H1 (cell line): ENCODE results near the gene PPIG. TPM values are rescaled to one million over a fixed set of nuclear protein-coding genes. Genes with fewer than 3 reads are reported as not detected.

Experiments
- CTCF ChIA-PET: fragments of 300-600 bp; sonication (Branson Sonifier 250); formaldehyde crosslinking; loops from one replicate; lab custom pipeline; 2021; ENCODE audit not compliant: partially characterized antibody; lab: Charles Lee
- POLR2A ChIA-PET: fragments of 300-600 bp; sonication (Branson Sonifier 250); formaldehyde crosslinking; loops from one replicate; lab custom pipeline; 2021; ENCODE audit warnings: inconsistent platforms; ENCODE audit not compliant: partially characterized antibody; lab: Charles Lee
- DNase-seq, 2 experiments: peaks; one replicate each; pipeline versions ENCODE4 v3.0.0 to v3.0.0-alpha.2; 2010 to 2022; ENCODE audit warnings: low spot score in 2 of 2, low read depth in 1 of 2, mixed read lengths in 1 of 2
- FAIRE-seq: peaks from 2 replicates; lab custom pipeline; 2011; peaks lifted over from hg19 to GRCh38; lab: Jason Lieb, UNC
- H2AFZ ChIP-seq: 2 replicates; pipeline ENCODE4 v1.8.1; 2012; ENCODE audit warnings: low read length, inconsistent platforms
- H2AK5ac ChIP-seq: 2 replicates; pipeline ENCODE4 v1.6.1; 2013; ENCODE audit warnings: low read depth, low read length
- H2BK120ac ChIP-seq: replicated peaks from 2 replicates; pipeline ENCODE3; 2013; ENCODE audit warnings: low read depth, low read length, inconsistent platforms
- H2BK12ac ChIP-seq: 2 replicates; pipeline ENCODE4 v1.6.1; 2013; ENCODE audit warnings: low read depth, low read length
- H2BK15ac ChIP-seq: 2 replicates; pipeline ENCODE4 v1.6.1; 2013; ENCODE audit warnings: low read length
- H2BK20ac ChIP-seq: 2 replicates; pipeline ENCODE4 v1.6.1; 2013; ENCODE audit warnings: low read length
- H2BK5ac ChIP-seq: 2 replicates; pipeline ENCODE4 v1.6.1; 2013; ENCODE audit warnings: low read depth, low read length
- H3K14ac ChIP-seq: 2 replicates; pipeline ENCODE4 v1.6.1; 2013; ENCODE audit warnings: inconsistent platforms; ENCODE audit not compliant: insufficient read length
- H3K18ac ChIP-seq: 2 replicates; pipeline ENCODE4 v1.6.1; 2013; ENCODE audit warnings: low read length; ENCODE audit errors: extremely low read depth
- H3K23ac ChIP-seq: 2 replicates; pipeline ENCODE4 v1.6.1; 2013; ENCODE audit warnings: inconsistent platforms; ENCODE audit not compliant: insufficient read length
- H3K23me2 ChIP-seq: 2 replicates; pipeline ENCODE4 v1.6.1; 2013; ENCODE audit warnings: low read depth, low read length
- H3K27ac ChIP-seq: 2 replicates; pipeline ENCODE4 v1.6.1; 2011; ENCODE audit warnings: low read depth, low read length, inconsistent platforms
- H3K27me3 ChIP-seq, 4 experiments: replicated peaks in 1 of 4; 1 replicate in 1 of 4; 2 replicates in 3 of 4; pipeline versions ENCODE4 v1.6.1 to v1.8.1; 2011 to 2013; ENCODE audit warnings: low read length in 3 of 4, mild to moderate bottlenecking in 3 of 4, inconsistent platforms in 2 of 4, mixed read lengths in 2 of 4, moderate library complexity in 1 of 4; ENCODE audit not compliant: control insufficient read depth in 3 of 4, insufficient read depth in 3 of 4; ENCODE audit errors: extremely low read depth in 1 of 4
- H3K36me3 ChIP-seq, 4 experiments: 2 replicates each; pipeline versions ENCODE4 v1.6.1 to v1.8.1; 2011 to 2013; ENCODE audit warnings: mild to moderate bottlenecking in 4 of 4, low read length in 3 of 4, moderate library complexity in 2 of 4, control low read depth in 1 of 4, inconsistent platforms in 1 of 4; ENCODE audit not compliant: insufficient read depth in 4 of 4, control insufficient read depth in 2 of 4
- H3K4ac ChIP-seq: replicated peaks from 2 replicates; pipeline ENCODE3; 2013; ENCODE audit warnings: low read length, low read depth, mixed read lengths, inconsistent platforms; ENCODE audit not compliant: insufficient read length
- H3K4me1 ChIP-seq, 4 experiments: replicated peaks in 1 of 4; 1 replicate in 1 of 4; 2 replicates in 3 of 4; pipeline versions ENCODE4 v1.6.1 to v1.8.1; 2011 to 2013; ENCODE audit warnings: low read length in 3 of 4, inconsistent platforms in 2 of 4, mixed read lengths in 1 of 4; ENCODE audit not compliant: insufficient read depth in 4 of 4, control insufficient read depth in 3 of 4
- H3K4me2 ChIP-seq, 2 experiments: 2 replicates each; pipeline versions ENCODE4 v1.6.1 to v1.8.1; 2011 to 2013; ENCODE audit warnings: low read depth in 2 of 2, low read length in 2 of 2, control low read depth in 1 of 2, inconsistent platforms in 1 of 2, mild to moderate bottlenecking in 1 of 2; ENCODE audit not compliant: insufficient read depth in 1 of 2
- H3K4me3 ChIP-seq, 4 experiments: fragments of 200-600, 300-600 bp in 1 of 4; sonication (generic), shearing (Covaris generic), sonication (Bioruptor Twin) in 1 of 4; 2 replicates each; pipeline versions ENCODE4 v1.5.1 to v1.8.1; 2011 to 2016; ENCODE audit warnings: low read length in 4 of 4, low read depth in 3 of 4, control low read depth in 2 of 4, inconsistent platforms in 2 of 4, mild to moderate bottlenecking in 2 of 4, mixed read lengths in 1 of 4, moderate library complexity in 1 of 4; ENCODE audit not compliant: insufficient read depth in 2 of 4; ENCODE audit errors: extremely low read depth in 1 of 4
- H3K56ac ChIP-seq: replicated peaks from 2 replicates; pipeline ENCODE3; 2013; ENCODE audit warnings: low read depth, mild to moderate bottlenecking, mixed read lengths, low read length, inconsistent platforms; ENCODE audit not compliant: insufficient read length
- H3K79me1 ChIP-seq: 2 replicates; pipeline ENCODE4 v1.6.1; 2013; ENCODE audit warnings: low read depth, low read length, control low read depth
- H3K79me2 ChIP-seq, 2 experiments: 2 replicates each; pipeline versions ENCODE4 v1.6.1 to v1.8.1; 2012 to 2013; ENCODE audit warnings: low read length in 2 of 2, mild to moderate bottlenecking in 2 of 2, inconsistent platforms in 1 of 2; ENCODE audit not compliant: insufficient read depth in 2 of 2, control insufficient read depth in 1 of 2
- H3K9ac ChIP-seq, 4 experiments: replicated peaks in 1 of 4; 1 replicate in 1 of 4; 2 replicates in 3 of 4; pipeline versions ENCODE4 v1.6.1 to v1.8.1; 2011 to 2013; ENCODE audit warnings: low read depth in 3 of 4, low read length in 3 of 4, control low read depth in 2 of 4, mild to moderate bottlenecking in 2 of 4, moderate library complexity in 2 of 4, inconsistent platforms in 1 of 4; ENCODE audit errors: extremely low read depth in 1 of 4
- H3K9me3 ChIP-seq, 2 experiments: 2 replicates each; pipeline versions ENCODE4 v1.6.1 to v1.8.1; 2012 to 2013; ENCODE audit warnings: mild to moderate bottlenecking in 2 of 2, moderate library complexity in 2 of 2, control low read depth in 1 of 2, inconsistent platforms in 1 of 2, low read depth in 1 of 2, low read length in 1 of 2, mixed read lengths in 1 of 2; ENCODE audit not compliant: insufficient read depth in 2 of 2
- H4K20me1 ChIP-seq, 2 experiments: replicated peaks in 1 of 2; 2 replicates each; pipeline versions ENCODE3 to v1.8.1; 2011 to 2013; ENCODE audit warnings: inconsistent platforms in 2 of 2, low read length in 2 of 2, mild to moderate bottlenecking in 1 of 2; ENCODE audit not compliant: insufficient read depth in 2 of 2, control insufficient read depth in 1 of 2
- H4K5ac ChIP-seq: 2 replicates; pipeline ENCODE4 v1.6.1; 2013; ENCODE audit warnings: low read length, low read depth, mixed read lengths, inconsistent platforms; ENCODE audit not compliant: insufficient read length
- H4K8ac ChIP-seq: 2 replicates; pipeline ENCODE4 v1.8.0; 2013; ENCODE audit warnings: mild to moderate bottlenecking, moderate library complexity, low read length, inconsistent platforms; ENCODE audit not compliant: insufficient read depth; ENCODE audit errors: extremely low read depth
- H4K91ac ChIP-seq: replicated peaks from 2 replicates; pipeline ENCODE3; 2013; ENCODE audit warnings: low read length, mixed read lengths, inconsistent platforms; ENCODE audit not compliant: insufficient read length
- ATF2 ChIP-seq: IDR thresholded peaks from 2 replicates; pipeline ENCODE4 v1.6.1; 2012; ENCODE audit warnings: low read length, inconsistent platforms
- CBX5 ChIP-seq: fragments of 300-800, 300-1000 bp; sonication (generic); IDR thresholded peaks from 2 replicates; pipeline ENCODE4 v1.7.1; 2016; ENCODE audit warnings: antibody characterized with exemption, low read length, low read depth
- CEBPB ChIP-seq: IDR thresholded peaks from 2 replicates; pipeline ENCODE4 v1.6.1; 2012; ENCODE audit warnings: low read depth, low read length
- E2F6 ChIP-seq: IDR thresholded peaks from 2 replicates; pipeline ENCODE4 v1.6.1; 2012; ENCODE audit warnings: inconsistent platforms
- EGR1 ChIP-seq: IDR thresholded peaks from 2 replicates; pipeline ENCODE4 v1.6.1; 2011; ENCODE audit warnings: low read depth, low read length, borderline replicate concordance
- POLR2A ChIP-seq, 2 experiments: IDR thresholded peaks; 1 replicate in 1 of 2; 2 replicates in 1 of 2; pipeline ENCODE4 v1.6.1; 2011; ENCODE audit warnings: low read depth in 2 of 2, low read length in 2 of 2, mild to moderate bottlenecking in 2 of 2; ENCODE audit errors: control extremely low read depth in 1 of 2
- POLR2AphosphoS5 ChIP-seq: IDR thresholded peaks from 2 replicates; pipeline ENCODE4 v1.6.1; 2011; ENCODE audit warnings: low read depth, low read length
- SUZ12 ChIP-seq: fragments of 200-600 bp; sonication (generic); IDR thresholded peaks from 2 replicates; pipeline ENCODE4 v1.6.1; 2012; ENCODE audit warnings: mild to moderate bottlenecking, inconsistent platforms, low read length, moderate library complexity, mixed read lengths
- ZNF274 ChIP-seq: IDR thresholded peaks from 2 replicates; pipeline ENCODE4 v1.7.0; 2012; ENCODE audit warnings: low read length, borderline replicate concordance; ENCODE audit errors: extremely low read depth
- WGBS, 2 experiments: shearing (Covaris generic) in 1 of 2; methylation state at CpG; one replicate each; pipeline versions ENCODE4 v1.1.6 to v1.1.7; 2013 to 2015; ENCODE audit warnings: low lambda C conversion rate in 2 of 2, mixed read lengths in 2 of 2, inconsistent platforms in 1 of 2, low coverage in 1 of 2, missing lambda C conversion rate in 1 of 2; ENCODE audit not compliant: insufficient replicate concordance in 2 of 2, insufficient coverage in 1 of 2, insufficient read length in 1 of 2; ENCODE audit errors: extremely low coverage in 1 of 2, missing lambda C conversion rate in 1 of 2; 5-methylcytosine and 5-hydroxymethylcytosine counted together
- polyA plus RNA-seq, 7 experiments: library from polyadenylated mRNA; depleted of rRNA in 3 of 7; stranded (reverse) in 5 of 7; unstranded in 2 of 7; fragments of >200 nt in 5 of 7; fragments of 200-250 nt in 2 of 7; gene quantifications; 1 replicate in 5 of 7; 2 replicates in 1 of 7; 4 replicates in 1 of 7; pipeline versions ENCODE4 v1.2.1 to v1.2.3, GENCODE V29; 2011 to 2013; ENCODE audit warnings: missing spikeins in 2 of 7, mixed read lengths in 2 of 7
- total RNA-seq: library from RNA; stranded (reverse); fragmentation: NEBNext Ultra II Directional; extraction: Animal tissue kit (Norgen Biotek cat#: 25700); gene quantifications from 2 replicates; pipeline ENCODE4 v1.2.1, GENCODE V29; 2021

Gene PPIG
- total and polyA plus RNA-seq, 2 of the 8 experiments (the other 6 are each of a cell fraction or from before 2014, with no cell fraction given): 14.7 to 71.0 TPM

- Histone ChIP-seq H2BK15ac (no peak overlapping the region), H3K9me3 (peaks cover 3 to 5% of the 10 kb centered on the region in 2 experiments; a peak in 2 of 4 replicates), H3K9ac (no peak overlapping the region), H3K23ac (no peak overlapping the region), H4K91ac (no peak overlapping the region), H3K27me3 (no peaks in the 10 kb centered on the region; a peak in 1 of 7 replicates), H2AK5ac (no peak overlapping the region), H3K23me2 (no peaks in the 10 kb centered on the region), H2BK5ac (no peak overlapping the region), H2BK12ac (no peak overlapping the region), H2BK120ac (no peak overlapping the region), H3K79me1 (no peaks in the 10 kb centered on the region), H3K4ac (no peak overlapping the region), H4K20me1 (no peaks in the 10 kb centered on the region), H3K36me3 (no peaks in the 10 kb centered on the region), H3K4me2 (no peak overlapping the region), H2AFZ (no peak overlapping the region), H3K27ac (no peak overlapping the region), H4K5ac (no peak overlapping the region), H3K56ac (no peak overlapping the region), H3K4me1 (no peaks in the 10 kb centered on the region), H3K4me3 (no peak overlapping the region), H4K8ac (no peak overlapping the region), H2BK20ac (no peak overlapping the region), H3K18ac (no peak overlapping the region), H3K14ac (no peak overlapping the region), H3K79me2 (no peaks in the 10 kb centered on the region)
- no peak for DNase-seq
- WGBS, 2 experiments: 72% methylated on average over 6 of the region's 6 CpGs; no CpG with 5 or more reads in 1 of the 2 experiments
- TF ChIP-seq ATF2: no peak
- no peak for TF ChIP-seq EGR1
- no peak for TF ChIP-seq E2F6
- TF ChIP-seq ZNF274: no peak
- no peak for TF ChIP-seq POLR2A (IDR thresholded peaks at IDR 0.05; ENCODE audit: control extremely low read depth in 1 of 2, low read depth in 2 of 2, low read length in 2 of 2)
- TF ChIP-seq CBX5: no peak
- no peak for TF ChIP-seq POLR2AphosphoS5
- no peak for TF ChIP-seq SUZ12
- no peak for TF ChIP-seq CEBPB
- ChIA-PET CTCF (interaction anchor here (0.6 to 1.0 kb wide), 2 partner anchors 13 to 98 kb away, joined by 3 read pairs; no protein-coding TSS in a partner anchor), POLR2A (interaction anchor here (0.6 to 1.0 kb wide), 2 partner anchors 9 to 250 kb away, joined by 3 to 4 read pairs; no protein-coding TSS in a partner anchor)
- no peak for FAIRE-seq
Observed at GRCh38 chr2:169579044-169579443, 5.1 kb upstream of the PPIG start.
